Colonic mucosa (tissue), 4 donors: ENCODE results near the gene SLC25A46. TPM values are rescaled to one million over a fixed set of nuclear protein-coding genes. Genes with fewer than 3 reads are reported as not detected.
A peak's percentile ranks its signal among the peaks of the same experiment; 100 is the strongest.

ENCODE experiments used
- DNase-seq: peaks from one replicate; pipeline ENCODE4 v3.0.0-alpha.2; 2020
- H3K27ac ChIP-seq: fragments of 200-600 bp; one replicate; pipeline ENCODE4 v1.8.0; 2021
- H3K27me3 ChIP-seq: fragments of 200-600 bp; one replicate; pipeline ENCODE4 v1.8.0; 2021
- H3K36me3 ChIP-seq: fragments of 200-600 bp; one replicate; pipeline ENCODE4 v1.8.0; 2021
- H3K4me1 ChIP-seq: fragments of 200-600 bp; one replicate; pipeline ENCODE4 v1.8.0; 2021; ENCODE audit warnings: mild to moderate bottlenecking
- H3K4me3 ChIP-seq: fragments of 200-600 bp; one replicate; pipeline ENCODE4 v1.8.0; 2021
- H3K9ac ChIP-seq, 2 donors: one replicate each; pipeline ENCODE4 v1.7.0; 2013; ENCODE audit warnings: control low read depth in 2 of 2, low read depth in 2 of 2, low read length in 2 of 2
- H3K9me3 ChIP-seq: fragments of 200-600 bp; one replicate; pipeline ENCODE4 v1.8.0; 2021
- CTCF ChIP-seq: fragments of 200-600 bp; IDR thresholded peaks from one replicate; pipeline ENCODE4 v1.8.0; 2022; ENCODE audit warnings: antibody characterized with exemption, mild to moderate bottlenecking
- intact Hi-C: fragments of 100-400 bp; cut with DNase I; formaldehyde crosslinking; loops from one replicate; pipeline ENCODE4 v1.14.1; 2022
- total RNA-seq, 2 donors: library from RNA; stranded (reverse); fragmentation: NEBNext Ultra II Directional in 1 of 2; extraction: Animal tissue kit (Norgen Biotek cat#: 25700) in 1 of 2; gene quantifications; one replicate each; pipeline ENCODE4 v1.2.1, GENCODE V29; 2021
- donor health status: healthy.
- donor health status: DM: no; HTN: no; CAD: no.
- donor health status: DM: no; HTN: no; CAD: no.

The SLC25A46 gene
- total RNA-seq, 2 donors from 2014 or later: 50.7 to 54.8 TPM

DNA sequence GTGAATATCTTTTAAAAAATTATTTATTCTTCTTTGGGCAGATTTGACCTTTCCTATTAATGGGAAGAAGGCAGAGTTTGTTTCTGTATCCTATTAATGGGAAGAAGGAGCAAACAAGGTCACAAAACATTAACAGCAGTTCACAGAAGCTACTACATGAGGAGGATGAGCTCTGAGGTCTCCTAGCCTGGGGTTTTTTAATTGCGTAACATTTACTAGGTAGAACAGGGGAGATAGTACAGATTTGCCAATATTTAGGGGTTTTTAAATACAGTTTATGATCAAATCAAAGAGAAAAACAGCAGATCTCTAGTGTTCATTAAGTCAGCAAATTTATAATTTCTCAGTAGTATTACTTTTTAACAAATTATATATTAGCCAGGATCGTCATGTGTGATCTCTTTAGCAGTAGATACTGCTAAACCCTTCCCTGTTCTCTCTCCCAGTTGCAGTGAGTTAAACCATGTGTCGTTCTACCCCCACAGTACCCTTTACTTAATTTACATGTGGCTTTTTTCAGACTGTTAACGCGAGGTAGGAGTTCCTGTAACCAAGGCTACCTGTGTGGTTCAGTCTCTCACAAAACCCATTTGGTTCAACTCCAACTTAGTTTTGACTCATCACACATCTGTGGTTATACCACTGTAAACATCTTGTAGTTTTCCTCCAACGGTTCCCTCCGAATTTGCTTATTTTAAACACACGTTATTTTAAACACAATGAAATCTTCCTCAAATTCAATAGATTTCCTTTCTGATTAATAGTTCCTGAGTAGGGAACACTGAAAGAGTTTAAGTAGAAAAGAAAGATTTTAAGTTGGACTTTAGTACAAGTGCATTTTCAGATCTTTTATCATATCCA is 13.3 kb downstream of the SLC25A46 start:
- no peak for DNase-seq
- Histone ChIP-seq H3K27me3 (no peaks in the 10 kb centered on the region), H3K4me1 (no peaks in the 10 kb centered on the region), H3K27ac (no peak overlapping the region), H3K4me3 (no peak overlapping the region), H3K9me3 (no peaks in the 10 kb centered on the region), H3K36me3 (no peaks in the 10 kb centered on the region), H3K9ac (no peak overlapping the region)
- no peak for TF ChIP-seq CTCF
- intact Hi-C loops: no loop called here

DNA sequence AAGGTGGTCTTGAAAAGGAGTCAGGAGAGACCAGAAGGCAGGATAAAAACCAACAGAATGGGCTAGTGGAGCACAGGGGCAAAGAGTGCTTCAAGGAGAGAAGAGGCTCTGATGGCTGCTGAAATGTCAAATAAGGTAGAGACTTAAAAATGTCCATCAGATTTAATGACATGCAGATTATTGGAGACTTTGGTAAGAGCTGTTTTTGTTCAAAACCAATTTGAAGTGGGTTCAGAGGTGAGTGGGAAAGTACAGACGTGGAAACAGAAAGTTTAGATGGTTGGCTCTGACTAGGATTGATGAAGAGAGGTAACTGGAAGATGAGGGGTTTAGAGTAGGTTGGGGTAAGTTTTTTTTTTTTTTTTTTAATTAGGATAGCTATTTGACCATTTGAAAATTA is 14.1 kb downstream of the SLC25A46 start:
- no peaks in the 10 kb centered on the region for H3K4me1 ChIP-seq
- H3K9me3 ChIP-seq: no peaks in the 10 kb centered on the region
- no peak for TF ChIP-seq CTCF
- intact Hi-C loops: no loop called here
- H3K36me3 ChIP-seq: no peaks in the 10 kb centered on the region
- no peak overlapping the region for H3K27ac ChIP-seq
- no peaks in the 10 kb centered on the region for H3K27me3 ChIP-seq
- DNase-seq: no peak
- no peak overlapping the region for H3K9ac ChIP-seq
- no peak overlapping the region for H3K4me3 ChIP-seq

- no peaks in the 10 kb centered on the region for H3K27me3 ChIP-seq
- H3K36me3 ChIP-seq: no peaks in the 10 kb centered on the region
- no peak overlapping the region for H3K9ac ChIP-seq
- no peaks in the 10 kb centered on the region for H3K4me1 ChIP-seq
- H3K9me3 ChIP-seq: no peaks in the 10 kb centered on the region
- no peak for TF ChIP-seq CTCF
- no peak overlapping the region for H3K27ac ChIP-seq
- intact Hi-C loops: no loop called here
- DNase-seq: no peak
- no peak overlapping the region for H3K4me3 ChIP-seq
Observed at GRCh38 chr5:110753600-110753999, 14.8 kb downstream of the SLC25A46 start.

GRCh38 chr5:110754181-110754580 is 15.4 kb downstream of the SLC25A46 start:
- Histone ChIP-seq H3K9ac (no peak overlapping the region), H3K4me3 (no peak overlapping the region), H3K27ac (no peak overlapping the region), H3K27me3 (no peaks in the 10 kb centered on the region), H3K36me3 (no peaks in the 10 kb centered on the region), H3K9me3 (no peaks in the 10 kb centered on the region), H3K4me1 (no peaks in the 10 kb centered on the region)
- no peak for TF ChIP-seq CTCF
- DNase-seq: no peak
- intact Hi-C loops: no loop called here

DNA sequence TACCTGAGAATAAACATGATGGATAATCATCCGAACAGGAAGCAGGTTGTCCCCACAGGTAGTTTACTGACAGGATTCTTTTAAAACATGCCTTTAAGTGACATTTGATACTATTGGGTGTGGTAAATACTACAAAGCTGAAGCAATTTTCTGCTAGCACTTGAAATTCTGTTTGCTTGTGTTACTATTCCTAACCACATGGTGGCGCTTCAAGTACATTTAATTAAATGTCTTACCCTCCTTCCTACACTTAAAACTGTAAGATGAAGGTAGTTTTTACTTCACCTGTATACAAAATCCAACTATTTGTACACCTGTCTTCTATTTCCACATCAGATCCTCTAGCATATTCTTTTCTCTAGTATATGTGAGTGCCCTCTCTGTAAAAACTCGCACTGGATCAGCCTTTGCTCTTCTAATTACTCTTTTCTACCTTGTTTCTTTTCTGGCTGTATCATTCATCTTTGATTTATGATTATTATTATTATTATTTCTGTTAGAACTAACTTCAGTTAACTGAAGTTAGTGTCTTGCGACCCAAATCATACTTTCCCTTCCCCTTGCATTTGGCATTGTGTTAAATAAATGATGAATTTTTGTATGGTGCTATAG is 18.4 kb downstream of the SLC25A46 start:
- Histone ChIP-seq H3K9ac (no peak overlapping the region), H3K27ac (no peak overlapping the region), H3K27me3 (no peaks in the 10 kb centered on the region), H3K9me3 (no peaks in the 10 kb centered on the region), H3K4me3 (no peak overlapping the region), H3K36me3 (no peaks in the 10 kb centered on the region), H3K4me1 (no peaks in the 10 kb centered on the region)
- peak; percentile 20 for DNase-seq
- intact Hi-C loops: no loop called here
- TF ChIP-seq CTCF: peak; percentile 66
